ENCODE results near the gene ZAR1L. TPM values are rescaled to one million over a fixed set of nuclear protein-coding genes. Genes with fewer than 3 reads are reported as not detected.
A peak's percentile ranks its signal among the peaks of the same experiment; 100 is the strongest.

The ZAR1L gene
- total RNA-seq, 1 donor from 2014 or later: not detected

DNA sequence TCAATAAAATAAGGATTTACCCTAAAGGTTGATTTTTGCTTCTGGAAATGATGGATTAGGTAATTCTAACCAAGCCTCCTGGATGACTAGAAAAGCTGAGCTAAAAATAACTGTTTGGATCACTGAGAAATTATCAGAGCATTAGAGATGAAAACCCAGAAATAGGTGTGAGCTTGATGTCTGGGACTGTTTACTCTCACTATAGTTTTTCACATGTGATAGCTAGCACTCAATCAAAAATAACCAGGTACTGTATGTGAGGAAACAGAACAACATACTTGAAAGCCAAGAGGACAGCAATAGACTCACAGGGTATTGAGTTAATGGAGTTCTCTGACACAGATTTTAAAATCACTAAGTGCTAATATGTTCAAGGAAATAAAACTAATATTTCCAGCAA, 9.5 kb downstream of the ZAR1L start:
- no peak for DNase-seq (ENCODE audit: extremely low read depth, low read depth, low spot score)

DNA sequence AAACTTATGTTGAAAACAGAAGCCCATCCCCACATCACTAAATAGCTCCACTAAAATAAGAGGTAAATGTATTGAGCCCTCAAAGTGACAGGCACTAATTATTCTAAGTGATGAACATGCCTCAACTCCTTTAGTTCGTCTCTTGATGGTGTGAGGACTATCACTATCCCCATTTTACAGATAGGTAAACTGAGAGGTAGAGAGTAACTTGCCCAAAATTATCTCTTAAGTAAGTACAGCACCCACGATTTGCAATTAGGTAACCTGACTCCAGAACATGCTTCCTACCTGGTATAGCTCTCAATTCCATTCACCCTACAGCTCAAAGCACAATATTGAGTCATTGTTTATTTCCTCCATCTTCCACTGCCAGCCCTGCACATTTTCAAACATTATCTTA, 12.7 kb downstream of the ZAR1L start:
- DNase-seq (ENCODE audit: extremely low read depth, low read depth, low spot score): no peak

DNA sequence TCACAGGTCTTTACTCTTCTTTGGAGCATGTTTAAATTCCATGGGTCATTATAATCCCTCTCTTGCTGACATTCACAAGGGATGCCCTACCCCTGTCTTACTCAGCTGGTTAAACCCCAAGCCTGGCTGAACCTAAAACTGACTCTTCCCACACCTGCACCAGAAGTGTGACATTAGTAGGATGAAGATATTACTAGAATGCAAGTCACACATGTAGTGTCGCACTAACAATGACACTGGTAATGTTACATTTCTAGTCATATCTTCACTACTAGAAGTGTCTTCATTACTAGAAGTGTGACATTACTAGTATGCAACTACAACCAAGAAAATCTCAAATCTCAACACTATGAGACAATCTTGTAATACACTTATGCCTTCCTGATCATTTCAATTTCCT, 14.2 kb downstream of the ZAR1L start:
- no peak for DNase-seq (ENCODE audit: extremely low read depth, low read depth, low spot score)

DNA sequence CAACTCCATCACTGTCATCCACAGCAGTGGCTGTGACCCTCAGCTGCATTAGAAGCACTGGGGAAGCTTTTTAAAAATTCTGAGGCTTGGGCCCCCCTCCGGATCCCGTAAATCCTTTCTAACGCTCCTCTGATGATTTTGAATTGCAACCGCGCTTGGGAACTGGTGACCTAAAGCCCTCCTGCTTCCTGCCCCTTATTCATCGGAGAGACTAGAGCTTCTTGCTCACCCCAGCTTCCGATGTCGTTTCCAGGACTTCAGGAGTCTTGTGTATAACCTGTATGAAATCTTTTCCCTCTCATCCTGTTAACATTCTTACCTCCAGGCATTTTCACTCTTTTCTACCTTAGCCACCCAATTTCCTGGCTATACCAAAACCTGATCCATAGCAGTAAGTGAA, 14.8 kb downstream of the ZAR1L start:
- no peak for DNase-seq (ENCODE audit: extremely low read depth, low read depth, low spot score)

DNA sequence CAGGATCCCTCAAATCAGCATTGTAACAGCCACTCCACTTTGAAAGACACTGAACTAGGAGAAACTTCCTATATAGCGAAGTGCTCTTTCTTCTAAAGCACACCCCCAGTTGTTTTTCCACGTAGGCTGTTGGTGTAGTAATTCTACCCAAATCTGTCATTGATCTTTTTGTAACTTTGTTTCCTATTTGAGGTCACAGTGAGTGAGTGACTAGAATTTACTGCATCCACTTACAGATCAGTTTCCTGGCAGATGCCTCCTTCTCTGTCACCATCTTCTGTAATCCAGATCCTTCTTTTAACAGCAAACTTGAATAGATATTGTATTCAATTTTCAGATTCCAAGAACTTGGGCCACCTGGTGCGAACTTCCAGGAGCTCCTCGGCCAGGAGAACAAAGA, 15.3 kb downstream of the ZAR1L start:
- no peak for DNase-seq (ENCODE audit: extremely low read depth, low read depth, low spot score)

DNA sequence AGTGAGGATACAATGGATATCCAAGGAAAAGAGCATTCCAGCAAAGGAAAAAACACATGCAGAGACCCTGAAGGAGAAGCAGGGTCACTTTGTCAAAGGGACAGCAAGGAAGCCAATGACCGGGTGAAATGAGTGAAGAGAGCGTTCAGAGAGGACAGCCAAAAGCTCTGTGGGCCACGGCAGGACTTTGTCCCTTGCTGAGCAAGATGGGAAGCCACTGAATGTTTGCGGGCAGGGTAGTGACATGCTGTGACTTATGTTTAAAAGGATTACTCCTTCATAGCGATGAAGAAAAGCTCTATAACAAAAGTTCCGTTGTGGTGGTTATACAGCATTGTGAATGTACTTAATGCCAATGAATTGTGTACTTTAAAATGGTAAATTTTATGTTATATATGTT, 16.5 kb downstream of the ZAR1L start:
- no peak for DNase-seq (ENCODE audit: extremely low read depth, low read depth, low spot score)

DNA sequence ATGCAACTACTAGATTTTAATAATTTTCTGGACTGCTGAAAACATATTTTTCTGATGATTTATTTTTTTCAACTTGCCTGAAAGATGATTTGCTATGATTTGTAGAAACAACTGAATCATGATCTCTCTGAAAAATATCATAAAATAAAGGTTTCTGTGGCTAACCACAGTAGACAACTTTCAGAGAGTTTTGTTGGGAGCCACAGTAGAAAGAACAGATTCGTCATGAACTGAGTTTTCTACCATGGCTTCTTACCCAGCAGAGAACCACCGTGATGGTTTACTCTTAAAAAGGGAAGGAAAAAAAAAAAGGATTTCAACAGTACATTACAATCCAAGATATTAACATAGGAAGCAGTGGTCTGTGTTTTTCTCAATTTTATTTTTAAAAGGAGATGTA, 18.0 kb downstream of the ZAR1L start:
- no peak for DNase-seq (ENCODE audit: extremely low read depth, low read depth, low spot score)

DNA sequence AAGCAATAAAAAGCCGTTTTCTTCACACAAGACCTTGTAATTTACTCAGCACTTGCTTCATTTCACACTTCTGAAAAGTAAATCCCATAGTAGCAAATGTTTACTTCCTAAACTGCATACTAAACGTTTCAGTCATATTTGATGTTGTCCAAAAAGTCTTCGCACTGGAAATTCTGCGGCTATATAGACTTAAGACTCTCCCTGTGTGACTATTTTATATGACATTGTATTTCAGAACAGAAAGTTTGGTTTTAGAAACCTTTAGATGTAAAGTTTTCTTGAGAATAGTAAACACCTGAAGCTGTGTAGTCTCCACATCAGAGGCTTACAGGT, 29.6 kb downstream of the ZAR1L start:
- DNase-seq (ENCODE audit: extremely low read depth, low read depth, low spot score): no peak

DNA sequence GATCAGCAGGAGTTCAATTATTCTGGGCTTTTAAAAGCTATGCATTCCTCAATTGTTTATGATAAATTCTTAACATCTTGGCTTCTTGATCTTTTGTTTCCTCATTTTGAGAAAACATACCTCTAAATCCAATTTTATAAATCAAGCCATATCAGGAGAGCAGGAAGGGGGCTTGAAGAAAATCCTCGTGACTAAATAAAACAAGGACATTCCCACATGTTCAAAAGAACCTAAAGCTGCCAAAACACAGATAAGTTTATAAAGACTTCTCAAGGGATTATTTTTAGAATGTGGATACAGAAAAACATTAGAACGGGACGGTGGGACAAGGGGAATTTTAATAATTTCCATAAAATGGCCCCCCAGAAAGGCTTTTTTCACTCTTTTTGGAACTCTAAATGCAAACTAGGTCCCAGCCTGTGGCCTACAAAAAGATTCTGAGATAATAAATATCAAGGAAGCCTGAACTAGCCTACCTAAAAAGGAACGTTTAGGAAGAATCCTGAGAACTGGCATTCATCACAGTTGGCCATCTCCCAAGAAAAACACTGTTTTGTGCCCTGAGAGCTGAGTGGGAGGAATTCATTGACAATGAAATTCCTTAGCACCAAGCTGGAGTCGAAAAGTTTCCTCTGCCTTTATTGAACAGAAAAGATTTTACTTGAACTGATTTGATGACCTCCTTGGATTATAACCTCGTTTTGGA, 30.1 kb downstream of the ZAR1L start:
- peak; percentile 96 for DNase-seq (ENCODE audit: extremely low read depth, low read depth, low spot score)

DNA sequence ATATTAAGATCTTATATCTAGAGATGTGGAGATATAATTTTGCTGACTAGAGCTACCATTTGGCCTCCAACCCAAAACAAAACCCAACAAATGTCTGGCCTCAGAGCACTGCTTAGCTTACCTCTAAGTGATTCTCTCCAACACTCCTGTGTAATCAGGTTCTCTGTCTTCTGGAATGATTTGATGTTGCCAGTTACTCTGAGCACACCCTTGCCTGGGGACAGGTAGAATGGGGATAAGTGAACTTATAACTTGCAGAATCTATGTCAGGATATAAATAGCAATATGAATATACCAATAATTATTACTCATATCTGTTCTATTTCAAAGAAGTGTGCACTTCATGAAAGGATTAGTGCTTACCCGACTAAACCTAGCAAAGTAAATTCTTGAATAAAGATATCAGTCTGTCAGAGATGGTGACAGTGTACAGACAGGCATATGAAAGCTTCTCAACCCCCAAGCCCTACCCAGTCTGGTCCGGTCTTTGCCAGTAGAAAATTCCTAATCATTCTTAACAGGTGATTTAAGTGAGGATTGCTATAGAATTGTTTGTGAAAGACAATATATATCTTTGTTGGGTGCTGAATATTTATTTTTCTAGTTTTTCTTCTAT, 33.0 kb downstream of the ZAR1L start:
- DNase-seq (ENCODE audit: extremely low read depth, low read depth, low spot score): no peak

DNA sequence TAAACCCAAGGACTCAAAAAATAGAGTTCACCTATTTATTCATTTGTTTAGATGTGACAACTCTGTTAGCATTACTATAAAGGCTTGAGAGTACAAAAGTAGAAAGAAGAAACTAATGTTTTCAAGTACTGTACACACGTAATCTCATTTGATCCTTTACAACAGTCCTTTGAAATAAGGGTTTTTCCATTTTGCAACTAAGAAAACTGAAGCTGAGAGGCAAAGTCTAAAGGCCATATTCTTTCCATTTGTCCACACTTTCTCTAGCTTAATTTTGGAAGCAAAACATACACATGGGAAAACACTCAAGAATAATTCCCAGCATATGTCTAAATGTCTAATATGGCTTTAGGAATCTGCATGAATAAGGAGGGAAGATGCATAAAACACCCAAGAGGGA, 34.1 kb downstream of the ZAR1L start:
- no peak for DNase-seq (ENCODE audit: extremely low read depth, low read depth, low spot score)

DNA sequence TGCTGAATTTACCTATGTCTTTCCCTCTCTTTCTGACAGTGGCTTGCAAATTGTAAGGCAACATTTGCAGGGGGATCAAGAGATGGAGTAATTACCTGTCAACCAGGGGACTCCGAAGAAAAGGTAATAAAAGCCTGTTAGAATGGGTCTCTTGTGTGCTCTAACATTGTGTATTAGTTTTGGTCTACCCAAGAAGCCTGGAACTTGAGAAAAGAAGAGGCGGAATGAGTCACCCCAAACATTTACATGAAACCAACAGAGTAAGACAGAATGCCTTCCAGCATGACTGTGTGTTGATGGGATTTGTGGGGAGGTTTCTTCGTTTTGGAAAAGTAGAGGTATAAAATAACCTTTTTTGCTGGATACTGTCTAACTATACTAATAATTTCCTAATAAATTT, 36.7 kb downstream of the ZAR1L start:
- no peak for DNase-seq (ENCODE audit: extremely low read depth, low read depth, low spot score)

DNA sequence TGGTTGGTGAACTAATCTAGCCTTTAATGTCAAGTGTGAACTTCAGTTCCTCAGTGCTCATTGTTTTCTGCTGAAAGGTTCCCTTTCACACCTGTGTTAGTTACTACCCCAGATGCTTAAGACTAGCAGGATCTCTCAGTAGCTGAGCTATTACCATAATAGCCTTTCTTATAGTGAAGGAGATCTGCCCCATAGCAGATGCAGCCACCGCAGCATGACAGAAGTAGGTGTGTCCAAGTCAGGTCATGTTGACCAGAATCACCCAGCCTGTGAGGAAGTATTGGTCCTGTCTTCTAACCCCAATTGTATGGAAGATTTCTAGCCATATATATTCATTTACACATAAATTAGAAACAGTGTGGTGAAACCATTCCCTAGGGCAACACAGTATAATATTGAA, 37.3 kb downstream of the ZAR1L start:
- DNase-seq (ENCODE audit: extremely low read depth, low read depth, low spot score): no peak

DNA sequence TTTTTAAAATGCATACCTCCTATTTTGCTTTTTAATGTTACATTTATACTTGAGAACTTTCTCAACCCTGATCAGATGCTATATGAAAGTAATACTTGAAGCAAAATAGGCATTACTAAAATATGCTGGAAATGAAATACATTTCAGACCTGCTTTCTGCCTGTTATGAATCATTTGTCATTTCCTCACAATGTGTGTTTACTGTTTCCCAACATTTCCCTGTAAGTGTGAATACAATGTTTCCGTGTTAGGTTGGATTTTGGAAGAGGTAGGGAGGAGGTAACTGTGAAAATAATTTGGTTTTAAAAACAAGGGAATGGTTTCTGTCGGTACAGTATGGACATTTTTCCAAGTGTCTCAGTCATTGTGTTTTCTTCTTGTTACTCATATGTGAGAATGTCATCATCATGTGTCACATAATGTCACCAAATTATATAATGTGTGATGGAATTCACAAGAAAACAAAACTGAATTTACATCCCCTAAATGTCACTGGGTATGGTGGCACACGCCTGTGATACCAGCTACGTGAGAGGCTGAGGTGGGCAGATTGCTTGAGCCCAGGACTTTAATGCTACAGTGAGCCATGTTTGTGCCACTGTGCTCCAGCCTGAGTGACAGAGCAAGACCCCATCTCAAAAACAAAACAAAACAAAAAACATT, 43.0 kb downstream of the ZAR1L start:
- no peak for DNase-seq (ENCODE audit: extremely low read depth, low read depth, low spot score)

DNA sequence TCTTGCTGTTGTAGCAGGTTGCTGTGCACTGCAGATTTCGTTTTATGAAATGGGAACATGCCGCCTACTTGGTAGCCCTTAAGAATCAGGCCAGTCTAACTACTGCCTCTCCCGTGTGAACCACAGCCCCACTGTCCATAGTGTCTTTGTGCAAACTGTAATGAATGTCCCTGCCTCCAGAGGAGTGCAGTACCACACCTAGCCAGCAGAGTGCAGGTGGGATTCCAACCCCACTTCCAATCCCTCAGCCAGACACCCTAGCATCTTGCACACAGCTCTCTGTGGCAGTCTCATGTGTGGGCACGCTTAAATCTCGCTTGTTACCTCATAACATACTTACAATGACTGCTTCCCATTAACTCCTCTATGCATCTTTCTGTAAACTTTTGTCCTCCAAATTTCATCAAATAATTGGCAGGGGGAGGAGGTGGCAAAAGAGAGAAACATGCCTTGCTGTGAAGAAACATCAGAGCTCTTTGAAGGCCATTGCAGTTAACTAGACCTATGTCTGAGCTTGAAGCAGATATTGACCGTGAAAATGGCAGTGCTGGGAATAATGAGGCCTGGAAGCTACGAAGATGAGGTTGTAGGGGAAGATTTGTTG, 47.2 kb downstream of the ZAR1L start:
- DNase-seq (ENCODE audit: extremely low read depth, low read depth, low spot score): no peak

DNA sequence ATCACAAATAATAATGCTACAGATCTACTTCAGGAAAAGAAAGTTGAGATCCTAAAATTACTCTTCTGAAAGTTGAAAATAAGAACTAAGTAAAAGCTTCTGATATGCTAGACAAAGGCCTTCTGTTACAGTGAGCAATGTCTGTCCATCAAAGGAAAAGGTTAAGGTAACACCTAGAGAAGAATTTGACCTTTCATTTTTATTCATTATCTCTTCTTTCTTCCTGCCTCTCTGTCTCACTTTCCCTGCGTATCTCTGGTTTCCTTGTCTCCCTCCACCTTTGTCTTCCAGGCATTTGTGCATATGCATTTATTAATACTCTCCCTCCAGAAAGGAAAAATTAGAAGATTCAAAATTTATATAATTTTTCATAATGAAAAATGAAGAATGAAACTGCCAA, 49.0 kb downstream of the ZAR1L start:
- DNase-seq (ENCODE audit: extremely low read depth, low read depth, low spot score): no peak

DNA sequence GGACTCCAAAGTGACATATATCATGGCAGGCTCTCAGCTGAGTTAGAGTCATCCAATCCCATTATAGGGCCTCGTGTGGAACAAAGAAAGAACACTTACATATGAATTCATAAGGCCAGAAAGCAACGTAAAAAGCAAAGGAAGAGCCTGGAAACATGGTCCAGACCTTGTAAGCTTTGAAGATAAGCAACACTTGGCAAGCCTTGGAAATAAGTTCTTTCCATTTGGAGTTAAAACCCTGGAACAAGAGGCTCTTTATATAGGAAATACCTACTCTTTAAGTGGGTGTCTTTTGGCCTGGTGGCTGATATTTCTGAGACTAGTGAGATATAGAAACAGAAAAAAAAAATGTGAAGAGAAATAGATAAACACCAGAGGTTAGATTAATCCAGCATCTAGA, 49.4 kb downstream of the ZAR1L start:
- DNase-seq (ENCODE audit: extremely low read depth, low read depth, low spot score): no peak

DNA sequence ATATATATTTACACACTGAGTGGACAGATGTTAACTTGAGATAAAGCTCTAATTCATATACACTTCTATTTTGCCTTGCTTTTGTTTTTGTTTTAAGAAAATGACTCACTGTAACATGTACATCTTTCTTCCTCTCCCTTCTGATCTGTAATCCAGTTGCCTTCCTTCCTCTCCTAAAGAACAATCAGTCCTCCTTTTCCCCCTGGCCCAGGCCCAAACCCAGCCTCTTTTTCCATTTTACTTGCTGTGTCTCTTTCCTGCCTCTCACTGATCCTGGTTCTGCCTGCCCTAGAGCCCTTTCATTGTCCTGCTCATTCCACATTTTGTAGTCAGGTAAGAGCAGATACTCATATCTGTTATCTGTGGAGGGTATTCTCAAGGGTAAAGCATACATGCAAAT, 50.8 kb downstream of the ZAR1L start:
- peak; percentile 90 for DNase-seq (ENCODE audit: extremely low read depth, low read depth, low spot score)

DNA sequence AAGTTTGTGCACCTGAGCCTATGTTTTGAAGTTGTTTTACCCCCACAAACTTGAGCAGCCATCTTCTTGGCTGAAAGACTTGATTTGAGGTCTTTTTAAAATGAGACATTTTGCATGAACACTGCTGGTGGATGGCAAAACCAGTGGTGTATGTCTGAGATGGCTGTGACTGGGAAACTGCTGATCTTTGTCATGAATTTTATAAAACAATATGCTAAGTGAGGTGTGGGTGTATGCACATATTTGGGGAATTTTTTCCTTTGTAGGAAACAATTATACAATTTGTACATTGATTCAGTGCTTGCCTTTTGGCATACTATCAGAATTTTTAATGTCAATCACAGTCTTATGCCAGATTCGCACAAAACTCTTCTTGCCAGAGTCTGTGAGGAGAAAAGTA, 52.5 kb downstream of the ZAR1L start:
- no peak for DNase-seq (ENCODE audit: extremely low read depth, low read depth, low spot score)

DNA sequence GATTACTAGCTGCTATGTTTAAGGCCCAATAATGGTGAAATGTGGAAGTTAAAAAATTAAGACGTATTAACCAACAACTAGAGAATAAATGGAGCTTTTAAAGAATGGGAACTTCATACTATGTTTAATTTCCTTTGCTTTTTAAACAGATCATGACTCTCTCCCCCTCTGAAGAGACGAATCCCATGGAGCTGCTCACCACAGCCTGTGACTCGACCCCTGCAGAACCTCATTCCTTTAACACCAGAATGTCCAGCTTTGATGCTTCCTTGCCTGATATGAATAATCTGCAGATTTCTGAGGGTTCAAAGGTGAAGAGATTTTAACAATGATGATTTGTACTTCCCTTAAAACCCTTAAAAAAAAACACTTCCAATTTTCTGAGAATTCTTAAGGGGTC, 53.0 kb downstream of the ZAR1L start:
- no peak for DNase-seq (ENCODE audit: extremely low read depth, low read depth, low spot score)

DNA sequence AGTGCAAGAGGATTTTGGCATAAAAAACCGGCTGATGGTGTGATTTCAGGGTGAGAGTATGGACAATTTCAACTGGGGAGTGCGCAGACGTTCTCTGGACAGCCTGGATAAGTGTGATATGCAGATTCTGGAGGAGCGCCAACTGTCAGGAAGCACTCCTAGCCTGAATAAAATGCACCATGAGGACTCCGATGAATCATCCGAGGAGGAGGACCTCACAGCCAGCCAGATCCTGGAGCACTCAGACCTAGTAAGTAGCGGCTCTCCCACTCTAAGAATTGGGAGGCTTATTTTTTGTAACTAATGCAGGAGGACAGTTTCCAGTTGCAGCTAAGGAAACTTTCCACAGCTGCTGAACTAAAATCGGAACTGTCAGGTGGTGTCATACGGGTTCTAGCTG, 53.6 kb downstream of the ZAR1L start:
- peak; percentile 93 for DNase-seq (ENCODE audit: extremely low read depth, low read depth, low spot score)

DNA sequence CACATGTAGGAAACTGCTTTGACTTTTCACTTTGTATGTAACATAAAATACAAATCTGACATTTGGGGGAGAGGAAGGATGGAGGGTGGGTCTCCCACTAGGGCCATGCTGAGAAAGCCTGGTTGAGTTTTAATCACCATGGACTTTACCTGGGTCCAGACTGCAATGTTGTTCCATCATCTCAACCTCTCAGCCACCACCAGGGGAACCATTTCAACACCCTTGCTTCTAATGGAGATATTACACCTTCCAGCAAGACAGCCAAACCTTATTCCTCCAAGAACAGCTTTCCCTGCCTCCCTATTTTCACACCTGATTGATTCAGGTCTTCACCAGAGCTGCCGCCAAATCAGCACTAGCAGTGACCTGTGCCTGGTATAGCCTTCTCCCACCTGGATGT, 56.0 kb downstream of the ZAR1L start:
- no peak for DNase-seq (ENCODE audit: extremely low read depth, low read depth, low spot score)
